HUES48 (cell line): ENCODE results near the gene AHDC1.
A peak's percentile ranks its signal among the peaks of the same experiment; 100 is the strongest.

Source experiments
- H3K27ac ChIP-seq: one replicate; pipeline ENCODE4 v1.7.0; 2013; ENCODE audit warnings: low read depth, low read length, inconsistent platforms
- H3K27me3 ChIP-seq: 2 replicates; pipeline ENCODE4 v1.6.1; 2013; ENCODE audit warnings: mild to moderate bottlenecking, low read length; ENCODE audit not compliant: control insufficient read depth, insufficient read depth
- H3K36me3 ChIP-seq: 2 replicates; pipeline ENCODE4 v1.6.1; 2013; ENCODE audit warnings: low read length; ENCODE audit not compliant: control insufficient read depth, insufficient read depth
- H3K4me1 ChIP-seq: 2 replicates; pipeline ENCODE4 v1.6.1; 2013; ENCODE audit warnings: mild to moderate bottlenecking, low read length; ENCODE audit not compliant: control insufficient read depth, insufficient read depth
- H3K4me3 ChIP-seq: 2 replicates; pipeline ENCODE4 v1.5.1; 2013; ENCODE audit warnings: mild to moderate bottlenecking, low read depth, low read length
- H3K9ac ChIP-seq: 2 replicates; pipeline ENCODE4 v1.6.1; 2013; ENCODE audit warnings: mild to moderate bottlenecking, low read depth, low read length, moderate library complexity
- H3K9me3 ChIP-seq: 2 replicates; pipeline ENCODE4 v1.6.1; 2013; ENCODE audit warnings: low read length; ENCODE audit not compliant: control insufficient read depth, insufficient read depth

AHDC1 gene

DNA sequence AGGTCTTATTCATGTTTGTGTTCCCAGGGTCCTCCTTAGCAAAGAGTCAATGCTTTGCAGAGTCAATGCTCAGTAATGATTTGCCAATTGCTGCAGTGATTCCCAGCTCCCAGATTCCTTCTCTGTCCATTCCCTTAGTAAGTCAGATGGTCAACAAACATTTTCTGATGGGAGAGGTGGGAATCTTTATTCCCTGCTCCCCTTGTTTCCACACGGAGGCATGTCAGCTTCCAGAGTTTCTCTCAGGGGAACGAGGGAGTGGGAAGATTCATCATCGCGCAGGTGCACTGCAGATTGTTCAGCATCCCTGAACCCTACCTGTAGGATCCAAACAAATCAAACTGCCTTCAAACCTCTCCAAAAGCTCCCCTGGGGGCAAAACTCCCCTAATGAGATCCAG, 7.5 kb upstream of the AHDC1 start:
- H3K4me3 ChIP-seq = no peak overlapping the region
- H3K4me1 ChIP-seq = peaks cover 16% of the 10 kb centered on the region

DNA sequence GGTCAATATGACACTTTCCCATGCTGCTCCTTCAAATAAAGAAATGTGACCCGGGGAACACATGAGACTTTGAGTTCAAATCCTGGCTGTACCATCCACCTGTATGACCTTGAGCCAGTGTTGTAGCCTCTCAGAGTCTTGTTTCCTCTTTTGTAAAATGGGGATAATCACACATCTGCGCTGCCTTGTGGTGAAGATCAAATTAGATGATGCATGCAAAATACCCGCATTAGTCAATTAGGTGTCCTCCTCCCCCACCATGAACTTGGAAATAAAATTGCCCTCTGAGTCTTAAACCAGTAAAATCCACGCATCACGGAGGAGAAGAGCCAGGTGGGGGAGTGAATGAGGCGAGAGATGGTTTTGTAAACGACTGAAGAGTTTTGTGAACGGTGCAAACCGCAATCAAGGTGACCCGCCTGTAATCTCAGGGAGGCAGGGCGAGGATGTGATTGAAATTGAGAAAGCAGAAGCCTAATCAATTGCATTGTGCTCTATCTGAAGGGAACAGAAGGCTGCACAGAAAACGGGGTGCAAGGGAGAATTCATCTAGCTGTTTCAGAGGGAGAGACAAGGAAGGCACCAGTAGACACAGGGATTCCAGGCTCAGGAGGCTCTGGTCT, 5.8 kb upstream of the AHDC1 start:
- Histone ChIP-seq H3K27ac (no peak overlapping the region), H3K9ac (no peak overlapping the region)

More for the DNA sequence above, 7.5 kb upstream of the AHDC1 start:
- no peak overlapping the region for H3K9ac ChIP-seq
- no peaks in the 10 kb centered on the region for H3K36me3 ChIP-seq
- H3K27ac ChIP-seq = no peak overlapping the region
- no peaks in the 10 kb centered on the region for H3K9me3 ChIP-seq
- peaks cover 8% of the 10 kb centered on the region for H3K27me3 ChIP-seq

DNA sequence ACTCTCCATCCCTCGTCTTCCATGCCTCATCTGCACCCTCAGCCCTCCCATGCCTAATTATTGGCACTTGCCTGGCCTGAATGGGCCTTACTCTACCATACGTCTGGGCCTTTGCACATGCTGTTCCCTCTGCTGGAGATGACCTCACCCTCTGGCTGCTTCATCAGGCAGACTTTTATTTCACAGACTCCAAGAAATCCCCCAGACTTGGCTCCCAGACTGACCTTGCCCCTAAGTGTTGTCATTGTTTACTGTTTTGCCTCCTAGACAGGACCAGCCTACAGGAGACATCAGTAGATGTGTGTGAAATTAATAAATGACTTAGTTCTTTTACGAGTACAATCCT, 5.2 kb upstream of the AHDC1 start:
- Histone ChIP-seq H3K27me3 (no peaks in the 10 kb centered on the region; the same call in 1 of the 2 replicates), H3K4me3 (no peak overlapping the region), H3K36me3 (no peaks in the 10 kb centered on the region), H3K27ac (no peak overlapping the region), H3K9ac (no peak overlapping the region), H3K4me1 (peaks cover 32% of the 10 kb centered on the region), H3K9me3 (no peaks in the 10 kb centered on the region)

More for the DNA sequence above, 5.8 kb upstream of the AHDC1 start:
- peaks cover 32% of the 10 kb centered on the region for H3K4me1 ChIP-seq
- H3K36me3 ChIP-seq = no peaks in the 10 kb centered on the region
- no peaks in the 10 kb centered on the region; the same call in 1 of the 2 replicates for H3K27me3 ChIP-seq
- H3K4me3 ChIP-seq = no peak overlapping the region
- H3K9me3 ChIP-seq = no peaks in the 10 kb centered on the region

DNA sequence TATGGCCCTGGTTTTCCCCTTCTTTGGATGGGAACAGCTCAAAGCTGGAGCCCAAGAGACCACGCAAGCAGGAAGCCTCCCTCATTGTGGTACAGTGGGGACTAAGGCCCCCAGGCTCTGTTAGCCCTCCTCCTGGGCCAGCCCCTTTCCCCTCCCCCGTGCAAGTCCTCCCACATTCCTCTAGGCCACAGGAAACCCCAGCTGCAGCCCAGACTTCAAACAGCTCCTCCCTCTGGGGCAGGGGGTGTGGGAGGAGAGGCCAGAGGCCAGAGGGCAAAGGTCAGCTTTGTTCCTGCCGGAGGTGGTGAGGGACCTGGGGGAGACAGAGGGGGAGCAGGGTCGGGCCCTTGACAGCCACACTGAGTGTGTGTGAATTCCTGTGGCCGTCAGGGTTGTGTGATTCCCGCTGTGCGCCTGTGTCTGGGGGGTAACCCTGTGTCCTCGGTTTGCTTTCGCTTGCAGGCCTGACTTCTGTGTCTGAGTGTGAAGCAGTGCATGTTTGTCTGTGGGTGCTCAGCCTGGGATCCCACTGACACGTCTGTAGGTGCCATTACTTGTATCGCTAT, 3.4 kb upstream of the AHDC1 start:
- no peak overlapping the region for H3K4me3 ChIP-seq
- no peak overlapping the region for H3K9ac ChIP-seq
- no peaks in the 10 kb centered on the region for H3K9me3 ChIP-seq
- H3K36me3 ChIP-seq = no peaks in the 10 kb centered on the region
- peaks cover 32% of the 10 kb centered on the region for H3K4me1 ChIP-seq
- H3K27ac ChIP-seq = peak overlapping the region; percentile 61
- no peaks in the 10 kb centered on the region; the same call in 1 of the 2 replicates for H3K27me3 ChIP-seq

DNA sequence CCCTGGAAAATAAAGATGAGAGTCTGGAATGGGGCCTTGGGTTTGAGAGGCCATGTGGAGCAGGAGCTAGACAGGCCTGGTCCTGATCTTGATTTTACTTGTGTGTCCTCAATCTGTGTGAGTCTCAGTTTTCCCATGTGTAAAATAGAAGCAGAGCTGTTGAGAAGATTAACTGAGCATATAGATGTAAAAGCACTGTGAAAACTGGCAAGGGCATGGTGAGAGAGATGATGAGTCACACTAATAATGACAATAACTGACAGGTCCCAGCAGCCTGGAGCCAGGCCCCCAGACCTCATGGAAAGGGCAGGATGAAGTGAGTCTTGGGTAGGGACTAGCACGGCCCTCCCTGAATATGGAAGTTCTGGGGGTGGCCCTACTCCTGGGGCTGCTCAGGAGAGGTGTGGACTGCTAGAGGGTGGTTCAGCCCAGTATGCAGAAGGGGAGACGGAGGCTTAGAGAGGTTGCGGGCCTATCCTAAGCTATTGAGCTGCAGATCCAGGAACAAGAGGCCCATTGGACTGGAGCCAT, 2.8 kb upstream of the AHDC1 start:
- H3K4me1 ChIP-seq = peaks cover 34% of the 10 kb centered on the region
- H3K4me3 ChIP-seq = no peak overlapping the region
- H3K9me3 ChIP-seq = no peaks in the 10 kb centered on the region
- no peak overlapping the region for H3K9ac ChIP-seq
- no peaks in the 10 kb centered on the region; the same call in 1 of the 2 replicates for H3K27me3 ChIP-seq
- no peaks in the 10 kb centered on the region for H3K36me3 ChIP-seq
- peak overlapping the region; percentile 61 for H3K27ac ChIP-seq

DNA sequence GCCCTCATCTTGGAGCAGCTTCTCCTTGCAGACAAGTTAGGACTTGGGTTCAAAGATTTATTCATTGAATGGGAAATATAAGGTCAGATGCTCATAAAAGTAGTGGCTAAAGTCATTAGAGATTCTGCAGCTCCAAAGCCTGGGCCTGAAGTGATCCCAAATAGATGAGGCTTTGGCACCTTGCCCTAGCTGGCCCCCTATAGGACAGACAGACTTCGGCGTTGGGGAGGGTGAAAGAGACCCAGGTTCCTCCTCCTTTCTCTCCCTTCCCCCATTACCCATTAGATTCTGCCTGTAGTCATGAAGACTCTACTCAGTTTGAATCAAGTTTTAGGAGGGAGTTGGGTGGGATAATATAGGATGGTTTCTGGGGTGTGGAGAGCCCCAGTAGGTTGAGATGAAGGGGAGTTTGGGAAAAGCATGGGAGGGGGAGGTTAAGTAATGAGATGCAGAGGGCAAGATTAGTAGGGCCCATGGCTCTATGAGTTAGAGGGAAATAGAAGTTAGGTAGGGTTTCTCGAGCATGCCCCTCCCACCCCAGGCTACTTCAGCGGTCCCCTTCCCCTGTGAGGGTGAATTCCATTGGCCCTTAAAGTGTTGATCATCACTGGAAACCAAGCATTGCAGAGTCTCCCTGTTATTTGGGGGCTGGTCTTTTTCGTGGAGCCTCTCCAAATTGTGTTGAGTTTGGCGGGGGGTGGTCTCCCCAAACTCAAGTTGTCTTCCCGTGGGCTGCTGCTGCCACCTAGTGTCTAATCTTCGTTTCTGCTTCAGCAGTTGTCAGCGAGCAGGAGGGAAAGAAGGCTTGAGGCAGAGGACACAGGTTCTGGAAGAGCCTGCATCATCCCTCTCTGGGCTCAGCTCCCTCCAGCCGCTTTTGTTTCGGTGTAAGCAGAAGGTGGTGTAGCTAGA, 2.1 kb upstream of the AHDC1 start:
- Histone ChIP-seq H3K4me1 (peaks cover 37% of the 10 kb centered on the region), H3K9ac (no peak overlapping the region), H3K27me3 (no peaks in the 10 kb centered on the region; the same call in 1 of the 2 replicates), H3K36me3 (no peaks in the 10 kb centered on the region), H3K4me3 (peak overlapping the region; percentile 42; the same call in 1 of the 2 replicates), H3K9me3 (no peaks in the 10 kb centered on the region), H3K27ac (peak overlapping the region; percentile 61)

DNA sequence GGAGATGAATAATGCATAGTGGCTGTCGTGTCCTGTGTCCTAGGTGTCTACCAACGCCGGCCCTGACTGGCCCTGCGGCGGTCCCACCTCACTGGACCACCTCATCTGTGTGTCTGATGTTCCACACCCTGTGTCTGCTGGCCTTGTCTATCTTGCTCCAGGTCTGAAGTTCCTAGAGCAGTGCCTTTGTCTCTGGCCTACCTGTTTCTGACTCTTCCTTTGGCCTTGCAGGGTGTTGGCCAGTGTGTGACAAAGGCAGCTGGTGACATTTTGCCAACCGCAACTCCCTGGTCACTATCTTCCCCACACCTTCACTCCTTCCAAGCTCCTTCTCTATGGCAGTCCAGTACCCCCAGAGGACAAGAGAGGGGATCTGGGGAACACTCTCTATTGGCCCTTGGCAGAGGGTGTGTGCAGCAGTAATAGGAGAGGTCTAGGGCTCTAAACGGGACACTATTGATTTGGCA, 1.4 kb upstream of the AHDC1 start:
- Histone ChIP-seq H3K4me3 (no peak overlapping the region), H3K9me3 (no peaks in the 10 kb centered on the region), H3K36me3 (no peaks in the 10 kb centered on the region), H3K27ac (no peak overlapping the region), H3K4me1 (peaks cover 44% of the 10 kb centered on the region), H3K9ac (no peak overlapping the region), H3K27me3 (no peaks in the 10 kb centered on the region; the same call in 1 of the 2 replicates)

DNA sequence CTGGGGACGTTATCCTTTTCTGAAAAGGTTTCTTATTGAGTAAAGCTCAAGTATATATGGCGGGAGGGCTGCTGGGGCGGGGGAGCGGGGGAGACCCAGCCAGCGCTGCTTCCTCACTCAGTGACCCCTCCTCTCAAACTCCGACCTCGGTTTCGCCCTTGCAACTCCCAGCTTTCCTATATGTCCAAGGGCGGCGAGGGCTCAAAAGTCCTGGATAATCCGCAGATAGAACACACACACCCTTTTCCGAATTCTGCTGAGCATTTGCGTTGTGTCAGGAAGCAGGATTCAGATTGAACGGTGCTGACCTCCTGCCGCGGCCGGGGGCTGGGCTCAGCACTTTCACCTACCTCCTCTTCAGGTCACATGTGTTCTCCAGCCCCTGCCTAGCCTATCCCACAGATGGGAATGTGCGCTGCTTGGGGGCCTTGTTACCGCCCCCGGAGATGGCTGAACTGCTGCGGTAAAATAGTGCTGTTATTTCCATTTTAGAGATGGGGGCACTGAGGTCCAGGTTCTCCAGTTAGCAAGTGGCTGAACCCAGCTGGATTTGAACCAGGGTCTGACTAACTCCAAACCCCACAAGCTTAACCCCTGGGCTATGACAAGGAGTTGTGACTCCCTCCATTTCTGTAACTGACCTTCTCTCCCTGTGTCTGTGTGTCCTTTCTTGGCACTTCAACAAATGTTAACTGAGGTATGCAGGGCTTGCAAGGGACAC, 795 bp upstream of the AHDC1 start:
- H3K4me1 ChIP-seq = peaks cover 50% of the 10 kb centered on the region
- H3K9me3 ChIP-seq = no peaks in the 10 kb centered on the region
- peak overlapping the region; percentile 76 for H3K4me3 ChIP-seq
- H3K36me3 ChIP-seq = no peaks in the 10 kb centered on the region
- no peak overlapping the region for H3K9ac ChIP-seq
- no peak overlapping the region for H3K27ac ChIP-seq
- H3K27me3 ChIP-seq = no peaks in the 10 kb centered on the region; the same call in 1 of the 2 replicates

DNA sequence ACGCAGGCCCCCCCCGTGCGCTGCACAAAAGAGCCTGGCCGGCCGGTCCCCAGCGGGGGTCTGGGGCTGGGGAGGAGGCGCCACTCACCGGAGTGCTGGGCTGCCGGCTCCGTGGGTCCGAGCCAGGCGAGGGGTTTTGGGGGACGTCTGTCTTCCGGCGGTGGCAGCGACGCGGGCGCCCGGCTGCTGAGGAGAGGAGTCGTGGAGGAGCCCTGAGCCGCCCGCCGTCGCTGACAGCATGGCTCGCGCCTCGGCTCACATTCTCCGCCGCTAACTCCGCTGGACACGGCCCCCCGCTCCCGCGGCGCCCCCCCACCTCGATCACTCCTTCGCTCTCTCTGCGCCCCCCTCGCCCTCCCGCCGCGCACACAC, 649 bp downstream of the AHDC1 start:
- peak overlapping the region; percentile 83 for H3K27ac ChIP-seq
- peaks cover 62% of the 10 kb centered on the region for H3K4me1 ChIP-seq
- H3K27me3 ChIP-seq = no peaks in the 10 kb centered on the region; the same call in 1 of the 2 replicates

More for the DNA sequence above, 649 bp downstream of the AHDC1 start:
- H3K4me3 ChIP-seq = peak overlapping the region; percentile 76; the same call in 1 of the 2 replicates
- H3K9ac ChIP-seq = peak overlapping the region; percentile 52; the same call in 1 of the 2 replicates
- H3K9me3 ChIP-seq = no peaks in the 10 kb centered on the region
- no peaks in the 10 kb centered on the region for H3K36me3 ChIP-seq
